GOT3 (cell line): Measurements from ENCODE around the gene PLAAT2.
"Not testable (repeated sequence)": the region's sequence is repeated elsewhere in the genome, so short reads cannot be mapped to it uniquely, and the experiment has no call there.

Experiments
- DNase-seq: peaks from one replicate; lab custom pipeline; 2025; ENCODE audit warnings: mixed read lengths; lab: John Stamatoyannopoulos, UW

PLAAT2 gene

GRCh38 chr11:63578882-63579281 lies 15.7 kb upstream of the PLAAT2 start:
- DNase-seq = not testable (repeated sequence)

DNA sequence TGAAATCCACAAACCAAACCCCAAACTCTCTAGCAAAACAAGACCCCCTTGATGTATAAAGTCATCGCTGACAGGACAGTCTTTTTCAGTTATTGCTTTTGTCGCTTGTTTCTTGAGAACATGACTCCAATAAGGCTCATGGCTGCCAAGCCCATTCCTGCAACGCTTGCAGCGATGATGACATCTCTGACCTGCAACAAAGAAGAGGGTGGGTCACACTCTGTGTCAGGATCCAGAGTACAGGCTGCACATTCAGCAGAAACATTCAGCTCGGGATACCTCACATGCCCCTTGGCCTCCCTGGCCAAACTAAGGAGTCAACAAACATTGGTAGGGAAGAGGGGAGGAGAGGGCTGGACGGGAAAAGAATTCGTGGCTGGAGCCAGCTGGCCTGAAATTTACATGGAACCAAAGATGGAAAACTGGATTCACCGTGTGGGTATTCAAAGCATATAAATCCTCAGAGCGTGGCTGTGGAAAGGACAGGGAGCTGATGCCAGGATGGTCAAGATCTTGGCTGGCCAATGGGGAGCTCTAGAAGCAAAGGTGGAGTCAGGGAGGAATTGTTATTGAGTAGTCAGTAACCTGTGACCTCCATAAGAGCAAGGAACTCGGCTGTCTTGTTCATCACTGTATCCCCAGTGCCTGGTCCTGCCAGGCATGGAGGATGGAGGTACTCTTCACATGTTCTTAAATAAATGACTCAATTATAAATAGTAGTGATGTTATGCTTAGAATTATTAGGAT lies 11.8 kb upstream of the PLAAT2 start:
- no peak for DNase-seq

DNA sequence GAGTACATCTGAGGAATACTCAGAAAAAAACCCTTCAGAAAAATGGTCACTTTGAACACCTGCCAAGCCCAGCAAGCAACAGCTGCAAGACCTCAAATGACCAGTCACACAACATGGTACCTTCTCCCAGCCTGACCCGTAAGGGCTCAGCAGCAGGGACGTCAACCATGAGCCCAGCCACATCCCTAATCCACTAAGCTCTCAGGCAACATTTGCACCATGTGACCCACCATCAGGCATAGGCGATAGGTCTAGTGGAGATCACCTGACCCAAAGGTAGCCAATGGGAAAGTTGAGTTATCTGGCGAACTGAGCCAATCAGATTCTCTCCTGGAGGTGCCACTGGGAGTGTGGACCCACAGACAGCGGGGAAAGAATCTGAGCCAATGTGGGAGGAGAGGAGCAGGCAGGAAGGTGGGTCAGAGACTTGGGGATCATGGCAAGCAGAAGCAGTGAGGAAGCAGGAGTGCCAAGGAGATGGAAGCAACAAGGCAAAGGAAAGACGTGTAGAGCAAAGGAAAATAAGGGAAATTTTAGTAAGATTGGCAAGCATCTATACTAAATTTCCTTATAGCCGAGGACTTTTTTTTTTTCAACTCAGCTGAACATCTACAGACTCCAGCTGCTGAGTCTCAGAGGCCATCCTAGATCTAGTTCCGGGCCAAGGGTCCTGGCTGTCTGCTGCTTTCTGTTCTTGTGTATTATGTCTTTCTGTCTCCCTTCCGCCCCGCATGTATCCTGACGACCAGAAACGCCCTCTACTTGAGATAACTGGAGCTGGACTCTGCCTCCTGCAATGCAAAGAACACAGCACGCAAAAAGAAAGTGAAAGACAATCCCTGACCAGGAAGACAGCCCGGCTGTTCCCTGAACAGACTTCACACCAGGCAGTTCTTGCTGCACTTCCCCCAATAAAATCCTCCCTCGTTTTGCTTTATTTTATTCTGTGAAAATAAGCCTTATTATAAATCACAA lies 11.0 kb upstream of the PLAAT2 start:
- DNase-seq = no peak

GRCh38 chr11:63572026-63572688 lies 9.0 kb upstream of the PLAAT2 start:
- DNase-seq = no peak

DNA sequence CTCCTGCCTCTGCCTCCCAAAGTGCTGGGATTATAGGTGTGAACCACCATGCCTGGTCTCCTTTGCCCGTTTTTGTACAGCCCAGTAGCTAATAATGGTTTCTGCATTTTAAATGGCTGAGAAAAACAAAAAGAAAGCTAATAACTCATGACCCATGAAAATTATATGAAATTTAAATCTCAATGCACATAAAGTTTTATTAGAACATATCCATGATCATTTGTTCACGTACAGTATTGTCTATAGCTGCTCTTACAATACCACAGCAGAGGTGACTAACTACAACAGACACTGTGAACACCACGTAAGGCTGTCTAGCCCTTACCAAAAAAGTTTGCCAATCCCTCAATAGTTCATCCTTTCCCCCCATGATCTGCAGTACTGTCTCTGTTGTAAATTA lies 6.4 kb upstream of the PLAAT2 start:
- DNase-seq = no peak

- DNase-seq = no peak
Measured at GRCh38 chr11:63567044-63567840, 4.1 kb upstream of the PLAAT2 start.

GRCh38 chr11:63564784-63565350 lies 1.7 kb upstream of the PLAAT2 start:
- DNase-seq = no peak

- DNase-seq = no peak
Measured at GRCh38 chr11:63564056-63564774, 1.0 kb upstream of the PLAAT2 start.

DNA sequence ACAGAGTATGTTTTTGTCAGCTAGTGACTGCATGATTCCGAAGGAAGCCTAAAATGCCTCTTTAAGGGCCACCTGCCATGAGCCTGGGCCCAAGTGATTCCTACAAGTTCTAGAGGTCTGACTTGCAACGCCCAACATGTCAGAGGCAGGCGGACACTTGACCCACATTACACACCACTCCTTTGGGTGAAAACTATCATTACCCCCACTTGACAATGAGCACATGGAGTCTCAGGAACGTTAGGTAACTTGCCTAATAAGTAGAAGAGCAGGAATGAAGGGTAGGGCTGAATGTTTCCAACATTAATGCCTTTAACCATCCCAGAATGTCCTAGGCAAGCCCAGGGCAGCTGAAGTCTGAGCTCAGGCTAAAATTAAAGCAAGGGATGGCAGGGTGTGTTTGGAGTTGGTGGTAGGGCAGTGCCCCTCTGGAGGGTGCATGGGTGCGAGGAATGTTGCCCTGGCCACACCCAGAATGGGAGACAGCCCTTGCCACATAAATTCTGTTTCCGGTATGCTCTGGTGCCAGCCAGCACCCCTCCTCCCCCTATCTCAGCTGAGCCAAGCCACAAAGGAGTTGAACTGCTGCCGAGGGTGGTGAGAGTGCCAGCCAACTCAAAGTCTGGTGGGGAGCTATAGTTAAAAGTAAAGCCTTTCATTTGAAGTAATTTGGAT lies 2.5 kb downstream of the PLAAT2 start:
- no peak for DNase-seq

DNA sequence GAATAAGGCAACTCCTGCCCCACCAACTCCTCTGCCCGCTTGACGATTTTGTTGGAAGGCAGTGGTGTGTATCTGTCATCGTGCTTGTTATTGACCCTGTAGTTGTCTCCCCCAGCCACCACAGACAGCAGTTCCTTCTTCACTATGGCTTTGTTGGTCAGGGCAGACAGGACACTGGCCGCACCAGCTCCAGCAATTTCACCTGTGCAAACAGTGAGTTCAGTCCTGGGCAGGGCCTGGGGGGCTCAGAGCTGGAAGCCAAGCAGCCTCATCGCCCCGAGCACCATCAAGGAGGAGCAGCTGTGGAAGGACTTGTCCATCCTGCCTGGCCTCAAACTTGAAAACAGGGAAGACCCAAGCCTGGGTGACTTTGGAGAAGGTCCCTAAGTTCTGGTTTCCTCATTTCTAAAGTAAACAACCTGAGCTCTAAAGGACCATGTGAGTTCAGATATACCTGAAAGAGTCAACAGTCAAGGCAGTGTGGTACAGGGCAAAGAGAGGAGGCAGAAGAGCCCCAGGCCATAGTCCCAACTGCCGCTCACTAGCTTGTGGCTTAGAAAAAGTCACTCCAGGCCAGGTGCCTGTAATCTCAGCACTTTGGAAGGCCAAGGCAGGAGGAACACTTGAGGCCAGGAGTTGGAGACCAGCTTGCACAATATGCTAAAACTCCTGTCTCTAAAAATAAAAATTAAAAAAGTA lies 4.6 kb downstream of the PLAAT2 start:
- DNase-seq = no peak

DNA sequence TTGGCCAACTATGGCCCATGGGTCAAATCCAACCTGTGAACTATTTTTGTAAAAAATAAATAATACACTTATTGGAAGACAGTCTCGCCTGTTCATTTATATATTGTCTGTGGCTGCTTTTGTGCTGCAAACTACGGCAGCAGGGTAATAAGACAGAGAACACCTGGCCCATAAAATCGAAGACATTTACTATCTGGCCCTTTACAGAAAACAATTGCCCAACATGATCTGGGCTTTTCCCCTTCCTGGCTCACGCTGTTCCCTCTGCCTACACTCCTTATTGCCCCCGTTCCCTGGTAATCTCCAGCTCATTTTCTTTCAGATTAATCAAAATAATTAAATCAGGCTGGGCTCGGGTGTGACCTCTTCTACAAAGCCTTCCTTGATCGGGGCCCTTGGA lies 5.6 kb downstream of the PLAAT2 start:
- no peak for DNase-seq

GRCh38 chr11:63556404-63557013 lies 6.7 kb downstream of the PLAAT2 start:
- DNase-seq = no peak

- DNase-seq = no peak
Measured at GRCh38 chr11:63554877-63555223, 8.3 kb downstream of the PLAAT2 start.

DNA sequence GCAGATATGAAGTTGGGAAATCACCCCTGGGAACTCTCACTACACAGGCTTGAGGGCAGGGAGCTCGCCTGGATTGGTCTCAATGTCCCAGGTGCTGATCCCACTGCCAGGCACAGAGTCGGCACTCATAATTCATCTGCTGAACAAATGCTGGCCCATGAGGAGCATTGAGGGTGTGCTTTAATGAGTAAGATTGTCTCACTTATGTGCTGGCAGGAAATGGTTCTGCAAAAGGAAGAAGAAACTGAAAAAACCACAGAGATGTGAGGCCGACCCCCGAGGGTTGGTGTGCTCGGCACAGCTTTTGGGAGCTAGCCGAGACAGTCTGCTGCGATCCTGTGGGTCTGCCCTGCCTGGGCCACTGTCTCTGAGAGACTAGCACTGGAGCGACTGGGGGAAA lies 9.4 kb downstream of the PLAAT2 start:
- no peak for DNase-seq

DNA sequence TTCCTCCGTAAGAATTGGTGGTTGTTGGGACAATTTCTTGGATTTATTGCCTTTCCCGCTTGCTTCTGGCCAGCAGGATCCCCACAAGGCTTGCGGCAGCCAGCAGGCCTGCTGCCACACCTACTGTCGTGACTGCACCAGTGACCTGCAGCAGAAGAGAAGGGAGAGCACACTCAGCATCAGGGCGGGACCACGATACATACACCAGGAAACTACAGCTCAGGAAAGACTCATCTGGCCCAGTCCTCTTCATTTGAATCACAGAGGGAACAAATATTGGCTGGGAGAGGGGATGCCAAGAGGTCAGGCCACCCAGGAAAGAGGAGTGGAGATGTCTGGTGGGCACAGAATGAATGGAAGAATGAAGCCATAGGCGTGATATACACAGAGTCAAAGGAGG lies 10.3 kb downstream of the PLAAT2 start:
- no peak for DNase-seq

DNA sequence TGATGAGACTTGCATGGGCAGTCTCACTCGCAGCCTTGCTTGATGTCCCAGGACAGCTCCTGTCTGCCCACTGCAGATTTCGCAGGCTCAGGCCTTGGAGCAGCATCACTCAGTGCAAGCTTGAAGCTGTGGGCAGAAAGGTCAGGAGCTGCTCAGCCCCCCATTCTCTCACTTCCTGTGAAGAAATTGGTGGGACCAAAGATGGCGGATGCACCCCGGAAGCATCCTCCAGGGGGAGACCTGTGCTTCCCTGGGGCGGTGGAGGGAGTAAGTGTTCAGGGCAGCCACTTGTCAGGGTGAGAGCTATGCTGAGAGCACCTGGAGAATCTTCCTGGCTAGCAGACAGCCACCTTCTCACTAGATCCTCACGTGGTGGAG lies 11.3 kb downstream of the PLAAT2 start:
- no peak for DNase-seq

DNA sequence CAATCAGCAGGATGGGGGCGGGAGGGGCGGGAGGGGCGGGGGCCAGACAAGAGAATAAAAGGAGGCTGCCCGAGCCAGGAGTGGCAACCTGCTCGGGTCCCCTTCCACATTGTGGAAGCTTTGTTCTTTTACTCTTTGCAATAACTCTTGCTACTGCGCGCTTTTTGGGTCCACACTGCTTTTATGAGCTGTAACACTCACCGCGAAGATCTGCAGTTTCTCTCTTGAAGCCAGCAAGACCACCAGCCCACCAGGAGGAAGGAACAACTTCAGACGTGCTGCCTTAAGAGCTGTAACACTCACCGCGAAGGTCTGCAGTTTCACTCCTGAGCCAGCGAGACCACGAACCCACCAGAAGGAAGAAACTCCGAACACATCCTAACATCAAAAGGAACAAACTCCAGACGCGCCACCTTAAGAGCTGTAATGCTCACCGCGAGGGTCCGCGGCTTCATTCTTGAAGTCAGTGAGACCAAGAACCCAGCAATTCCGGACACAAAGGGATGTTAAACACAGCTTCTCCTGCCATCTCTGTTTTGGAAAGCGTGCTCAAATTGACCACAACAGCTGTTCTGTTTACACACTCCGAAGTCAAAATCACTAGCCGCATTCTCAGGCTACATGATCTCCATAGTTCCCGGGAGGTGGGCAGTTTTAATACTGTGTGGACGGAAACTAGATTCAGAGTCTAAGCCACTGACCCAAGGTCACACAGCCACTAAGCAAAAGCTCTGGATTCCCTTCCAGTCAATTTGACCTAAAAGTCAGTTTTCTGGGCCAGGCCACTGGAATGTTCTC lies 11.9 kb downstream of the PLAAT2 start:
- DNase-seq = no peak

- not testable (repeated sequence) for DNase-seq
Measured at GRCh38 chr11:63550156-63550700, 13.0 kb downstream of the PLAAT2 start.
